GM12878 (cell line): Measurements from ENCODE around the gene WDR75. TPM values are rescaled to one million over a fixed set of nuclear protein-coding genes. Genes with fewer than 3 reads are reported as not detected.

ENCODE experiments used
- ATAC-seq: fragments of 200-7000 bp; cut with Tn5 transposase; 3 replicates; pipeline ENCODE4 v1.9.1; 2020; ENCODE audit warnings: mild to moderate bottlenecking, moderate library complexity
- BruUV-seq: library from RNA; stranded (reverse); fragments of 400-500 nt; replicated peaks from 2 replicates; lab custom pipeline; 2021; lab: Mats Ljungman, UMichigan
- CTCF ChIA-PET: fragments of 300-600 bp; sonication (Branson Sonifier 250); formaldehyde crosslinking; extraction: SDS; loops from one replicate; lab custom pipeline; 2021; ENCODE audit warnings: inconsistent platforms; lab: Yijun Ruan, JAX
- POLR2A ChIA-PET: fragments of 350-600 bp; formaldehyde crosslinking; extraction: SDS; loops from one replicate; lab custom pipeline; 2021; ENCODE audit warnings: inconsistent platforms; lab: Charles Lee
- RAD21 ChIA-PET: fragments of 300-600 bp; sonication (Branson Sonifier 250); formaldehyde crosslinking; loops from one replicate; lab custom pipeline; 2023; ENCODE audit warnings: antibody characterized with exemption; ENCODE audit not compliant: unreplicated experiment; lab: Charles Lee
- SMC1A ChIA-PET: fragments of 300-600 bp; sonication (Branson Sonifier 250); formaldehyde crosslinking; loops from one replicate; lab custom pipeline; 2023; ENCODE audit not compliant: unreplicated experiment, uncharacterized antibody; lab: Charles Lee
- DNase-seq: peaks from one replicate; pipeline ENCODE4 v3.0.0-alpha.2; 2011; ENCODE audit warnings: low read depth, low spot score
- FAIRE-seq: peaks from 3 replicates; lab custom pipeline; 2011; peaks lifted over from hg19 to GRCh38; lab: Jason Lieb, UNC
- H2AFZ ChIP-seq: 2 replicates; pipeline ENCODE4 v1.6.0; 2011; ENCODE audit warnings: low read depth, low read length, control low read depth; ENCODE audit not compliant: control insufficient read depth
- H3K27ac ChIP-seq: 2 replicates; pipeline ENCODE4 v1.5.1; 2011; ENCODE audit warnings: control low read depth; ENCODE audit not compliant: control insufficient read depth, insufficient read depth
- H3K27me3 ChIP-seq, 2 experiments: replicated peaks in 1 of 2; 2 replicates each; pipeline versions ENCODE4 v1.6.0 to v1.6.1; 2011; ENCODE audit warnings: low read length in 1 of 2; ENCODE audit not compliant: control insufficient read depth in 2 of 2, insufficient read depth in 2 of 2
- H3K36me3 ChIP-seq, 2 experiments: 2 replicates each; pipeline ENCODE4 v1.5.1; 2011; ENCODE audit warnings: low read length in 1 of 2; ENCODE audit not compliant: control insufficient read depth in 2 of 2, insufficient read depth in 2 of 2
- H3K4me1 ChIP-seq: 2 replicates; pipeline ENCODE4 v1.6.1; 2011; ENCODE audit warnings: mild to moderate bottlenecking, low read length, moderate library complexity, mixed read lengths; ENCODE audit not compliant: control insufficient read depth, insufficient read depth
- H3K4me2 ChIP-seq: 2 replicates; pipeline ENCODE4 v1.6.0; 2011; ENCODE audit warnings: control low read depth; ENCODE audit not compliant: control insufficient read depth, insufficient read depth
- H3K4me3 ChIP-seq: fragments of 200-600 bp; sonication (generic); 2 replicates; pipeline ENCODE4 v1.5.1; 2016
- H3K79me2 ChIP-seq: 2 replicates; pipeline ENCODE4 v1.6.0; 2011; ENCODE audit warnings: low read length; ENCODE audit not compliant: control insufficient read depth, insufficient read depth
- H3K9ac ChIP-seq: 2 replicates; pipeline ENCODE4 v1.8.0; 2011; ENCODE audit warnings: low read length, control low read depth, mixed read lengths; ENCODE audit not compliant: control insufficient read depth, insufficient read depth
- H3K9me3 ChIP-seq: replicated peaks from 3 replicates; pipeline ENCODE4 v1.5.1; 2011; ENCODE audit warnings: mild to moderate bottlenecking, low read length; ENCODE audit not compliant: control insufficient read depth, insufficient read depth
- H4K20me1 ChIP-seq: 2 replicates; pipeline ENCODE4 v1.6.0; 2011; ENCODE audit not compliant: control insufficient read depth, insufficient read depth
- ATF3 ChIP-seq: IDR thresholded peaks from 2 replicates; pipeline ENCODE4 v1.6.1; 2011; ENCODE audit warnings: low read depth, mild to moderate bottlenecking, low read length, moderate library complexity, borderline replicate concordance; ENCODE audit errors: extremely low read depth
- IRF5 ChIP-seq: fragments of 450-650 bp; IDR thresholded peaks from 2 replicates; pipeline ENCODE4 v1.6.1; 2017; ENCODE audit warnings: borderline replicate concordance
- JUND ChIP-seq: IDR thresholded peaks from 2 replicates; pipeline ENCODE4 v1.6.1; 2012; ENCODE audit warnings: low read depth, mild to moderate bottlenecking, low read length, improper control_type of control experiment, moderate library complexity
- NR2C1 ChIP-seq: fragments of 450-650 bp; IDR thresholded peaks from 2 replicates; pipeline ENCODE4 v1.6.1; 2017; ENCODE audit warnings: antibody characterized with exemption, mild to moderate bottlenecking, moderate library complexity
- PBX3 ChIP-seq: IDR thresholded peaks from 2 replicates; pipeline ENCODE4 v1.6.1; 2011; ENCODE audit warnings: mild to moderate bottlenecking, low read depth, low read length, moderate library complexity; ENCODE audit not compliant: insufficient replicate concordance
- POLR2AphosphoS5 ChIP-seq: IDR thresholded peaks from 2 replicates; pipeline ENCODE4 v1.6.1; 2011; ENCODE audit warnings: mild to moderate bottlenecking, low read length, inconsistent platforms
- POU2F2 ChIP-seq: IDR thresholded peaks from 3 replicates; pipeline ENCODE4 v1.6.1; 2011; ENCODE audit warnings: low read depth, mild to moderate bottlenecking, low read length, borderline replicate concordance
- SKIL ChIP-seq: fragments of 450-650 bp; IDR thresholded peaks from 2 replicates; pipeline ENCODE4 v1.6.1; 2017; ENCODE audit warnings: mild to moderate bottlenecking, low read depth, inconsistent platforms; ENCODE audit not compliant: poor library complexity, severe bottlenecking
- ZNF207 ChIP-seq: fragments of 450-650 bp; IDR thresholded peaks from 2 replicates; pipeline ENCODE4 v1.6.1; 2014; ENCODE audit warnings: antibody characterized with exemption, mild to moderate bottlenecking, borderline replicate concordance
- ZNF217 ChIP-seq: fragments of 450-650 bp; IDR thresholded peaks from 2 replicates; pipeline ENCODE4 v1.6.1; 2017; ENCODE audit warnings: antibody characterized with exemption, mild to moderate bottlenecking
- ZNF24 ChIP-seq: fragments of 450-650 bp; IDR thresholded peaks from 2 replicates; pipeline ENCODE4 v1.6.1; 2017; ENCODE audit warnings: antibody characterized with exemption, mild to moderate bottlenecking
- ZNF274 ChIP-seq: IDR thresholded peaks from one replicate; pipeline ENCODE4 v1.8.0; 2011; ENCODE audit not compliant: insufficient read length, insufficient read depth
- WGBS: methylation state at CpG from one replicate; pipeline ENCODE4 v1.1.6; 2016; ENCODE audit warnings: low lambda C conversion rate; ENCODE audit not compliant: insufficient replicate concordance, insufficient coverage; ENCODE audit errors: missing lambda C conversion rate; 5-methylcytosine and 5-hydroxymethylcytosine counted together
- in situ Hi-C: fragments of 300-500 bp; cut with MboI; formaldehyde crosslinking; loops from 9 replicates; pipeline ENCODE4 v1.14.3; 2018; ENCODE audit warnings: mixed read lengths
- intact Hi-C: fragments of 100-400 bp; cut with micrococcal nuclease; formaldehyde crosslinking; loops from one replicate; pipeline ENCODE4 v1.14.2; 2022; ENCODE audit not compliant: unreplicated experiment
- polyA plus RNA-seq, 11 experiments: library from polyadenylated mRNA; depleted of rRNA in 4 of 11; unstranded in 6 of 11; stranded (reverse) in 5 of 11; fragments of >200 nt; fragmentation: Nextera tagmentation in 4 of 11; fragmentation: Illumina TruSeq in 1 of 11; extraction: Ambion mirVana in 4 of 11; extraction: Trizol in 1 of 11; gene quantifications; 1 replicate in 1 of 11; 2 replicates in 10 of 11; pipeline versions ENCODE4 v1.2.1 to v1.2.3, GENCODE V29; 2011 to 2016; ENCODE audit warnings: inconsistent platforms in 2 of 11, missing spikeins in 2 of 11, low read depth in 1 of 11
- total RNA-seq, 4 experiments: library from RNA; depleted of rRNA in 3 of 4; stranded (reverse); fragments of >200 nt in 3 of 4; fragmentation: Illumina TruSeq in 1 of 4; extraction: Trizol in 1 of 4; gene quantifications; 2 replicates each; pipeline versions ENCODE4 v1.2.1 to v1.2.3, GENCODE V29; 2013 to 2021
- TF ChIP-seq, protein P1 (sequence below): fragments of 450-650 bp; IDR thresholded peaks from 2 replicates; pipeline ENCODE4 v1.6.1; 2018; ENCODE audit warnings: mild to moderate bottlenecking, low read depth, moderate library complexity; ENCODE audit not compliant: partially characterized antibody
- TF ChIP-seq, protein P2 (sequence below): IDR thresholded peaks from 2 replicates; pipeline ENCODE4 v1.6.1; 2012; ENCODE audit warnings: low read depth, low read length, improper control_type of control experiment

The WDR75 gene
- total and polyA plus RNA-seq, 10 of the 15 experiments (the other 5 are each of a cell fraction or from before 2014, with no cell fraction given): 53.1 to 98.5 (median 71.5) TPM

DNA sequence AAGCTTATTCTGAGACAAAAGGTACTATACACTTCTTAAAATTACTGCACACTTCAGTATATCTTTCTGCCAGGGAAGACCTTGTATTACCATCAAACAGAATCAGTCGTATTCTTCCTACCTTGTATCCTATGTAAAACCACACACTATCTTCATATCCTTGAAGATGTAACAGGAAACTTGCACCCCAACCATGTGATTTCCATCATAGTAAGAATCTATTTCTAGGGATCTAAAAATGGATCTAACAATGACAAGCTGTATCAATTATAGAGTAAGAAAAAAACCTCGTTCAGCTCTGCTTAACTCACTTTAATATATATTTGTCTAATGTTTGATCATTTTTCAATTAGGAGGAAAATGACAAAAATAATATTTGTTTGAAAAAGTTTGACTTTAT is 60.2 kb downstream of the WDR75 start:
- intact Hi-C loops: no loop called here
- H3K4me2 ChIP-seq: no peak overlapping the region
- no peaks in the 10 kb centered on the region for H3K79me2 ChIP-seq
- ChIA-PET SMC1A (interaction anchor here (1.1 kb wide), 1 partner anchor 8 kb away, joined by 3 read pairs; no protein-coding TSS in a partner anchor), RAD21 (no interaction called here), CTCF (interaction anchor here (1.0 kb wide), 1 partner anchor 35 kb away, joined by 4 read pairs; no protein-coding TSS in a partner anchor), POLR2A (no interaction called here)
- no peaks in the 10 kb centered on the region for H3K4me1 ChIP-seq
- H3K27ac ChIP-seq: no peak overlapping the region
- no peaks in the 10 kb centered on the region for H3K9me3 ChIP-seq
- no peak overlapping the region for H3K9ac ChIP-seq
- FAIRE-seq (no peak), DNase-seq (no peak), ATAC-seq (no peak)
- BruUV-seq: no TSS peak
- in situ Hi-C loops: no loop called here
- WGBS: 17% methylated on average over 2 of the region's 2 CpGs
- H3K27me3 ChIP-seq: no peaks in the 10 kb centered on the region; a peak in 1 of 4 replicates
- H3K4me3 ChIP-seq: no peak overlapping the region
- no peaks in the 10 kb centered on the region for H3K36me3 ChIP-seq
- H4K20me1 ChIP-seq: no peaks in the 10 kb centered on the region
- no peak overlapping the region for H2AFZ ChIP-seq
- TF ChIP-seq ZNF274 (no peak), IRF5 (no peak), JUND (no peak), ATF3 (no peak), PBX3 (no peak), SKIL (no peak), NR2C1 (no peak), ZNF217 (no peak), POLR2AphosphoS5 (no peak), POU2F2 (no peak), ZNF207 (no peak), ZNF24 (no peak)
- TF ChIP-seq, protein P1, sequence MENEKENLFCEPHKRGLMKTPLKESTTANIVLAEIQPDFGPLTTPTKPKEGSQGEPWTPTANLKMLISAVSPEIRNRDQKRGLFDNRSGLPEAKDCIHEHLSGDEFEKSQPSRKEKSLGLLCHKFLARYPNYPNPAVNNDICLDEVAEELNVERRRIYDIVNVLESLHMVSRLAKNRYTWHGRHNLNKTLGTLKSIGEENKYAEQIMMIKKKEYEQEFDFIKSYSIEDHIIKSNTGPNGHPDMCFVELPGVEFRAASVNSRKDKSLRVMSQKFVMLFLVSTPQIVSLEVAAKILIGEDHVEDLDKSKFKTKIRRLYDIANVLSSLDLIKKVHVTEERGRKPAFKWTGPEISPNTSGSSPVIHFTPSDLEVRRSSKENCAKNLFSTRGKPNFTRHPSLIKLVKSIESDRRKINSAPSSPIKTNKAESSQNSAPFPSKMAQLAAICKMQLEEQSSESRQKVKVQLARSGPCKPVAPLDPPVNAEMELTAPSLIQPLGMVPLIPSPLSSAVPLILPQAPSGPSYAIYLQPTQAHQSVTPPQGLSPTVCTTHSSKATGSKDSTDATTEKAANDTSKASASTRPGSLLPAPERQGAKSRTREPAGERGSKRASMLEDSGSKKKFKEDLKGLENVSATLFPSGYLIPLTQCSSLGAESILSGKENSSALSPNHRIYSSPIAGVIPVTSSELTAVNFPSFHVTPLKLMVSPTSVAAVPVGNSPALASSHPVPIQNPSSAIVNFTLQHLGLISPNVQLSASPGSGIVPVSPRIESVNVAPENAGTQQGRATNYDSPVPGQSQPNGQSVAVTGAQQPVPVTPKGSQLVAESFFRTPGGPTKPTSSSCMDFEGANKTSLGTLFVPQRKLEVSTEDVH: no peak
- TF ChIP-seq, protein P2, sequence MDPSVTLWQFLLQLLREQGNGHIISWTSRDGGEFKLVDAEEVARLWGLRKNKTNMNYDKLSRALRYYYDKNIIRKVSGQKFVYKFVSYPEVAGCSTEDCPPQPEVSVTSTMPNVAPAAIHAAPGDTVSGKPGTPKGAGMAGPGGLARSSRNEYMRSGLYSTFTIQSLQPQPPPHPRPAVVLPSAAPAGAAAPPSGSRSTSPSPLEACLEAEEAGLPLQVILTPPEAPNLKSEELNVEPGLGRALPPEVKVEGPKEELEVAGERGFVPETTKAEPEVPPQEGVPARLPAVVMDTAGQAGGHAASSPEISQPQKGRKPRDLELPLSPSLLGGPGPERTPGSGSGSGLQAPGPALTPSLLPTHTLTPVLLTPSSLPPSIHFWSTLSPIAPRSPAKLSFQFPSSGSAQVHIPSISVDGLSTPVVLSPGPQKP: no peak
